ENCODE results near the gene PDGFRB. TPM values are rescaled to one million over a fixed set of nuclear protein-coding genes. Genes with fewer than 3 reads are reported as not detected.
A peak's percentile ranks its signal among the peaks of the same experiment; 100 is the strongest.

Gene PDGFRB
- total RNA-seq, 1 donor from 2014 or later: 86.6 TPM

DNA sequence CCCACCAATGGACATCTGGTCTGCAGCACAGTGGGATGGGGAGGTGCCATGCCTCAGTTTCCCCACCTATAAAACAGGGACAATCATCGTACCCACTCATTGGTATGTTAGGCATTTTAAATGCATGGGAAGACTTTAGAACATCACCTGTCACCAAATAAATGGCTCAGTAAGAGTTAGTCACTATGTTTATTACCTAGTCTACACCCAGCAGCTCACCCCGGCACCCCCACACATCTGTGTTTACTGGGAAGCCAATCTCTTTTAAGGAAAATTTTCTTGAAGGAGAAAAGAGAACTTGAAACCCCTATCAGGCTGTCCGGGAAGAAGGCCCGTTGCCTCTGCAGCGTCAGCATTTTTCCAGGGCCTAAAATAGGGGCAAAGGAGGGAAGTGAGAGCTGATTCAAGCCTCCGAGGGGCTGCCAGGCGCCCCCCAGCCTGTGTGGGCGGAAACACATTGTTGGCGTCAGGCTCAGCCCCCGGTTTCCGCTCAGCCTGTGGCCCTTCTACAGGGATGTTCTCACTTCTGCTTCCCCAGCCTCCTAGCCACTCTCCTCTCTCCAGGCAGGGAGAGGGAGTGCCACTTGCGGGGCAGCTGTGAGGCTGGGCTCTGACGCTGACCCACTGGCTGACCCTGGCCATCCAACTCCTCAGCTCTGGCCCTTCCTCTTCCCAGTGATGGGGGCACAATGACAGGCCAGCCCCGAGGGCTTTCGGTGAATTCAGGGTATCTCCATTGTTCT is 73.9 kb downstream of the PDGFRB start:
- Histone ChIP-seq H3K4me3 (ENCODE audit: low read length in 3 of 3) (no peak overlapping the region), H3K27ac (ENCODE audit: low read depth, low read length) (no peak overlapping the region), H3K9ac (ENCODE audit: low read depth in 1 of 3, low read length in 3 of 3) (peak overlapping the region in 2 of 3 donors; percentile 25 to 43), H3K4me1 (ENCODE audit: control insufficient read depth in 3 of 3, insufficient read depth in 3 of 3, low read length in 3 of 3) (peaks cover 0 to 6% (median 0%) of the 10 kb centered on the region in 3 donors), H3K27me3 (ENCODE audit: control insufficient read depth in 3 of 3, insufficient read depth in 3 of 3, low read length in 3 of 3) (peaks cover 0 to 8% (median 4%) of the 10 kb centered on the region in 3 donors), H3K9me3 (ENCODE audit: control insufficient read depth in 3 of 3, low read length in 3 of 3) (no peaks in the 10 kb centered on the region), H3K36me3 (ENCODE audit: control insufficient read depth in 3 of 3, insufficient read depth in 3 of 3, low read length in 3 of 3) (no peaks in the 10 kb centered on the region)

DNA sequence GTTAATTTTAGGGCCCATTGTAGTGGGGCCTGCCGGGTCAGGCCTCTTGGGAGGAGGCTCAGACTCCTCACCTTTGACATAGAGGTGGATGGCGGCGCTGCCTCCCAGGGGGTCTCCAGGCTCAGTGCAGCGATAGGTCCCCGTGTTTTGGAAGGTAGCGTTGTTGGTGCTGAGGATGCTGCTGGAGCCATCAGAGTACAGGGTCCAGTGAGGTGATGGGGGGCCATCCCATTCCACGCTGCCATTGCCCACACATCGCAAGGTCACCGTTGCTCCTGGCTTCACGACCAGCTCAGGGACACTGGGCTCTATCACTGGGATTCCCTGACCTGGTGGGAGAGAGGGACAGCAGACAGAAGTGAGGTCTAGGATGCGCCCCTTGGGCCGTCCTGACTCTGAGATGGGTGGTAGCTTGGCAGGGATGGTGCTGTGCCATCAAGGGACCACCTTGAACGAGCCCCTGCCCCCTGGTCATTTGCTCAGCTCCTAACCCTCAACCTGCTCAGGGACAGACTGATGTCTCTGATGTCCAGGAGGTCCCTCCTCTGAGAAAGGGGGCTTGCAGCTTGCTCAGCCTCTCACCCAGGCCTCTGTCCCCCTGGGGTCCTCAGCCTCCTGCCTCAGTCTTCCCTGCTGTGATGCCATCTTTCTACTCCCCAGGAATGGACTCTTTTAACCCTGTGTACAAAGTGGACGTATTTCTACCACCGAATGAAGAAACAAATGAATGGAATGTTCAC is 74.8 kb downstream of the PDGFRB start:
- Histone ChIP-seq H3K27me3 (ENCODE audit: control insufficient read depth in 3 of 3, insufficient read depth in 3 of 3, low read length in 3 of 3) (peaks cover 0 to 7% (median 0%) of the 10 kb centered on the region in 3 donors), H3K4me1 (ENCODE audit: control insufficient read depth in 3 of 3, insufficient read depth in 3 of 3, low read length in 3 of 3) (peaks cover 0 to 6% (median 0%) of the 10 kb centered on the region in 3 donors), H3K36me3 (ENCODE audit: control insufficient read depth in 3 of 3, insufficient read depth in 3 of 3, low read length in 3 of 3) (no peaks in the 10 kb centered on the region), H3K4me3 (ENCODE audit: low read length in 3 of 3) (no peak overlapping the region), H3K9ac (ENCODE audit: low read depth in 1 of 3, low read length in 3 of 3) (no peak overlapping the region), H3K9me3 (ENCODE audit: control insufficient read depth in 3 of 3, low read length in 3 of 3) (no peaks in the 10 kb centered on the region), H3K27ac (ENCODE audit: low read depth, low read length) (no peak overlapping the region)

DNA sequence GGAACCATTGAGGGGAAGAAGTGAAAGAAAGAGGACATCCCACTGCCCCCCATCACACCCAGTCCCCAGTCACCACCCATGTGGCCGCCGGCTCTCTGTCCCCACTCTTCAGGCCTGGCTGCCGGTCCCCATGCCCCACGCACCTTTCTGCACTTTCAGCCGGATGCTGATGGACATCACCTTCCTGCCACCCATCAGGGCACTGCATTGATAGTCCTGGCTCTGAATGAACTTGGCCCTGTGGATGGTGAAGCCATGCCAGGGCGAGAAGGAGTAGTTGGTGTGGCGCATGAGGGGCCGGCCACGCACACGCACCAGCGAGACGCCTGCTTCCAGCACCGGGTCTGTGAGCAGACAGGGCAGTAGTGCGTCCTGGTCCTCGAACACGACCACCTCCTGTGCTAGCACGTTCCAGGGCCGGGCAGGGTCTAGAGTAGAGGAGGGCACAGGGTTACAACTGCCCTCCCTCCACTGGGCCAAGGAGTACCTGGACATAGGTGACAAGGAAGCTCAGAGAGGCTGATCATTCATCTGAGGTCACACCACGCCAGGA is 75.7 kb downstream of the PDGFRB start:
- H3K27me3 ChIP-seq (ENCODE audit: control insufficient read depth in 3 of 3, insufficient read depth in 3 of 3, low read length in 3 of 3): no peaks in the 10 kb centered on the region
- H3K4me1 ChIP-seq (ENCODE audit: control insufficient read depth in 3 of 3, insufficient read depth in 3 of 3, low read length in 3 of 3): peaks cover 0 to 6% (median 0%) of the 10 kb centered on the region in 3 donors
- no peaks in the 10 kb centered on the region for H3K9me3 ChIP-seq (ENCODE audit: control insufficient read depth in 3 of 3, low read length in 3 of 3)
- no peak overlapping the region for H3K9ac ChIP-seq (ENCODE audit: low read depth in 1 of 3, low read length in 3 of 3)
- H3K4me3 ChIP-seq (ENCODE audit: low read length in 3 of 3): no peak overlapping the region
- no peaks in the 10 kb centered on the region for H3K36me3 ChIP-seq (ENCODE audit: control insufficient read depth in 3 of 3, insufficient read depth in 3 of 3, low read length in 3 of 3)
- no peak overlapping the region for H3K27ac ChIP-seq (ENCODE audit: low read depth, low read length)

DNA sequence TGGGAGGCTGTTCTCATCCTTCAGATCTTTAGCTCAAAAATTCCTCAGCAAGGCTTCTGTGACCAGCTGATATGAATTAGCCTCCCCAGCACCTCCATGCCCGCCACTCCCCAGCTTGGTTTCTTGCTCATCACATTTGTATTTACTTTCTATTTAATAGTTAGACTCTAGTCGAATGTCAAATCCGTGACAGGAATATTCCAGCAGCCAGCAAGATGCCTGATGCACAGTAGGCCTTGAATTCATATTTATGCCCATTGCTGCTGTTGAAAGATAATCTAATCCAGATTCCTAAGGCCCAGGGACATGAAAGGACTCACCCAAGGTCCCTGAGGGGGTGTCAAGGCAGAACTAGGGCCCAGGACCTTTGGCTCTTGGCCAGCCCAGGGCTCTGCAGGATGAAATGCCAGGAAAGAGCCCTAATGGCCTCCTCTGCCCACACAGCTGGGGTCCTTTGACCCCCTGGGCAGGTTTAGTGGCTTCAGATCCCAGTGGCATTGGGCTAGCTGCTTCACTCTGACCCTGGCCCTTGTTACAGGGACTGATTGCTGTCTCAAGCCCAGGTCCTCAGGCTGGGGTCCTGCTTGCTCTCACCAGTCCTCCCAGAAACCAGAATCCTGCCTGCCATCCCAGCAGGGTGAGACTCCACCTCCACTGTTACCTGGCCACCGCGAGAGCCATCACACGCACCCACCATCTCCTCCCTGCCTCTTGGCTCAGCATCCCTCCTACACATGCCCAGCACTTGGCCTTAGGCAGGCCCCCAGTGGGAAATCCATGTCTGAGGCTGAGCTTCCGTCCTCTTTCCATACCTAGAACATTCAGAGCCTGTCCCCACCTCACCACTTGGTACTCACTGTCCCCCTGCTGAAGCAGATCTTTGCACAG is 76.6 kb downstream of the PDGFRB start:
- no peaks in the 10 kb centered on the region for H3K36me3 ChIP-seq (ENCODE audit: control insufficient read depth in 3 of 3, insufficient read depth in 3 of 3, low read length in 3 of 3)
- H3K9me3 ChIP-seq (ENCODE audit: control insufficient read depth in 3 of 3, low read length in 3 of 3): no peaks in the 10 kb centered on the region
- no peak overlapping the region for H3K9ac ChIP-seq (ENCODE audit: low read depth in 1 of 3, low read length in 3 of 3)
- no peaks in the 10 kb centered on the region for H3K27me3 ChIP-seq (ENCODE audit: control insufficient read depth in 3 of 3, insufficient read depth in 3 of 3, low read length in 3 of 3)
- H3K4me1 ChIP-seq (ENCODE audit: control insufficient read depth in 3 of 3, insufficient read depth in 3 of 3, low read length in 3 of 3): peaks cover 0 to 6% (median 0%) of the 10 kb centered on the region in 3 donors
- H3K4me3 ChIP-seq (ENCODE audit: low read length in 3 of 3): no peak overlapping the region
- H3K27ac ChIP-seq (ENCODE audit: low read depth, low read length): no peak overlapping the region

DNA sequence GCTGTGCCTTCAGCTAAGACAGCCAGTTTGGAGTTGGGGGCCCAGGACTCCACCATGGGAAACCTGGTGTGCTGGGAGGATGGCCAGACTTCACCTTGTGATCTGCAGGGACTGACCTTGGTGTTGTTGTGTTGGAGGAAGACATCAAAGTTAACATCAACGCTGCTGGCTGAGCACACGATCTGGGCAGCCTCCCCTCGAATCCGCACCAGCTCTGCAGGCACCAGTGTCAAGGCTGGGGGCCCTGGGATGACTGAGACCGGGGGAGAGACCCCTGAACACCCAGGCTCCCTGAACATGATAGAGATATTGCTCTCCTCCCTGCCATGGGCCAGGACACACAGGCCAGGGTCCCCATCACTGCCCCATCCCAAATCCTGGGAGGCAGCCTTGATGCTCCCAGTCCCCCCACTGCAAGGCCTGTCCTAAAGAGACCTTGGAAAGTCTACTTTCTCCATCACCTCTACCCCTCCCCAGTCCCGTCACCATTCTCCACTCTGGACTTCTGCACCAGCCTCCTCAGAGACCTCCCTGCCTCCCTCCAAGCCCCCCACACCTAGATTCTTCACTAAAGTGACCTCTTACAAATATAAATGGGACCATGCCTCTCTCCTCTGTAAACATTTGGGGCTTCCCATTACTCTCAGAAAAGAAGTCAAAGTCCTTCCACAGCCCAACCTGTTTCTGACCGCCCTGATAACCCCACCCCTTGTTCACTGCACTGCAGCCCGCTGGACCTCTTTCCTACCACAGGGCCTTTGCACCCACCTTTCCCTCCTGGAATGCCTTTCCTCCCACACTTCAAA is 77.4 kb downstream of the PDGFRB start:
- peaks cover 0 to 6% (median 0%) of the 10 kb centered on the region in 3 donors for H3K4me1 ChIP-seq (ENCODE audit: control insufficient read depth in 3 of 3, insufficient read depth in 3 of 3, low read length in 3 of 3)
- H3K36me3 ChIP-seq (ENCODE audit: control insufficient read depth in 3 of 3, insufficient read depth in 3 of 3, low read length in 3 of 3): no peaks in the 10 kb centered on the region
- H3K27me3 ChIP-seq (ENCODE audit: control insufficient read depth in 3 of 3, insufficient read depth in 3 of 3, low read length in 3 of 3): no peaks in the 10 kb centered on the region
- H3K9me3 ChIP-seq (ENCODE audit: control insufficient read depth in 3 of 3, low read length in 3 of 3): peaks cover 0 to under 1% (median 0%) of the 10 kb centered on the region in 3 donors
- H3K27ac ChIP-seq (ENCODE audit: low read depth, low read length): no peak overlapping the region
- H3K9ac ChIP-seq (ENCODE audit: low read depth in 1 of 3, low read length in 3 of 3): no peak overlapping the region
- H3K4me3 ChIP-seq (ENCODE audit: low read length in 3 of 3): no peak overlapping the region

DNA sequence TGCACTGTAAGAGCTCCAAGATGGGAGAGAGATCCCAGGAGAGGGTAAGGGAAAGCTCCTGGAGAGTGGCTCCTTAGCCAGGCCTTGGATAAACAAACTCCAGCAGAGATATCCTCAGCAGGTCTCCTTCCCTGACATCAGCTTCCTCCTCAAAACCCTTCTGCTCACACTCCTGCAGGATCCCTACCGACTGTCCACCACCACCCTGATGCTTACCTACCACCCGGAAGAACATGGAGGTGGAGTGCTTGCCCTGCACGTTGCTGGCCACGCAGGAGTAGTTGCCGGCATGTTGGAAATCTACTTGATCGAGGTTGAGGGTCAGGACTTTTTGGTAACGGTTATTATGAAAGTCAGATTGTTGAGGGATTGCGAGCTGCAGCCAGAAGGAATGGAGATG is 78.6 kb downstream of the PDGFRB start:
- H3K4me1 ChIP-seq (ENCODE audit: control insufficient read depth in 3 of 3, insufficient read depth in 3 of 3, low read length in 3 of 3): peaks cover 0 to 6% (median 0%) of the 10 kb centered on the region in 3 donors
- no peak overlapping the region for H3K27ac ChIP-seq (ENCODE audit: low read depth, low read length)
- no peak overlapping the region for H3K4me3 ChIP-seq (ENCODE audit: low read length in 3 of 3)
- H3K9ac ChIP-seq (ENCODE audit: low read depth in 1 of 3, low read length in 3 of 3): no peak overlapping the region
- no peaks in the 10 kb centered on the region for H3K27me3 ChIP-seq (ENCODE audit: control insufficient read depth in 3 of 3, insufficient read depth in 3 of 3, low read length in 3 of 3)
- H3K36me3 ChIP-seq (ENCODE audit: control insufficient read depth in 3 of 3, insufficient read depth in 3 of 3, low read length in 3 of 3): no peaks in the 10 kb centered on the region
- H3K9me3 ChIP-seq (ENCODE audit: control insufficient read depth in 3 of 3, low read length in 3 of 3): peaks cover 0 to 2% (median 0%) of the 10 kb centered on the region in 3 donors

DNA sequence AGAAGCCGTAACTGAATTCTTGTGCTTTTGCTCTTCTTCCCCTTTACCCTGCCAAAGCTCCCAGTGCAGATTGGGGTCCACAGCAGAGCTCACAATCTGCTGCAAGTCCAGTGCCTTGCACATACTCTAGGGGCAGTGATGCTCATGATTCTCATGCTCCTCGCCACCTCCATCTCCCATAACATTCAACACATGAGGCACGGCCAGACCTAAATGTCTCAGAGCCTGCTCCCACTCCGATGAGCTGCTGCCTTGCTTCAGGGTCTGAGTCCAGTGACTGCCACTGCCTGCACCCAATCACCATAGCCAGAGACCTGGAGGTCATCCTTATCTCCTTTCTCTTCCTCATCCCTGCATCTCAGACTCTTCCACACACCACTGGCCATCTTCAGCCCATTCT is 79.8 kb downstream of the PDGFRB start:
- Histone ChIP-seq H3K27ac (ENCODE audit: low read depth, low read length) (no peak overlapping the region), H3K36me3 (ENCODE audit: control insufficient read depth in 3 of 3, insufficient read depth in 3 of 3, low read length in 3 of 3) (no peaks in the 10 kb centered on the region), H3K4me1 (ENCODE audit: control insufficient read depth in 3 of 3, insufficient read depth in 3 of 3, low read length in 3 of 3) (peaks cover 0 to 6% (median 0%) of the 10 kb centered on the region in 3 donors), H3K27me3 (ENCODE audit: control insufficient read depth in 3 of 3, insufficient read depth in 3 of 3, low read length in 3 of 3) (no peaks in the 10 kb centered on the region), H3K9me3 (ENCODE audit: control insufficient read depth in 3 of 3, low read length in 3 of 3) (peaks cover 0 to 2% (median 0%) of the 10 kb centered on the region in 3 donors), H3K4me3 (ENCODE audit: low read length in 3 of 3) (no peak overlapping the region), H3K9ac (ENCODE audit: low read depth in 1 of 3, low read length in 3 of 3) (no peak overlapping the region)

DNA sequence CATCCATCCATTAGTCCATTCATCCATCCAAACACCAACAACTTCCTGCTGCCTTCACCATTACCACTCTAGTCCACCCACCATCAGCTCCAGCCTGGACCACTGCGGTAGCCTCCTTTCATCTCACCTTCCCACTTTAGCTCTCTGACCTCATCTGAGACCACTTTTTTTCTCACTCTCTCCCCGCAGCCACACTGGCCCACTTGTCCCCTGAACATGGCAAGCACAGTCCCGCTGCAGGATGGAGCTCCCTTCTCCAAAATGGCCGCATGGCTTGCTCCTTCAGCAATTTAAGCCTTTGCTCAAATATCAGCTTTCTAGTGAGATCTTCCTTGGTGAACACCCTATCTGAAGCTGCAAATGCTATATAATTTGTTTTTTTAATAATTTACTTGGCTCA is 80.4 kb downstream of the PDGFRB start:
- H3K4me3 ChIP-seq (ENCODE audit: low read length in 3 of 3): no peak overlapping the region
- H3K36me3 ChIP-seq (ENCODE audit: control insufficient read depth in 3 of 3, insufficient read depth in 3 of 3, low read length in 3 of 3): no peaks in the 10 kb centered on the region
- H3K9ac ChIP-seq (ENCODE audit: low read depth in 1 of 3, low read length in 3 of 3): no peak overlapping the region
- no peak overlapping the region for H3K27ac ChIP-seq (ENCODE audit: low read depth, low read length)
- peaks cover 0 to 2% (median 0%) of the 10 kb centered on the region in 3 donors for H3K9me3 ChIP-seq (ENCODE audit: control insufficient read depth in 3 of 3, low read length in 3 of 3)
- H3K4me1 ChIP-seq (ENCODE audit: control insufficient read depth in 3 of 3, insufficient read depth in 3 of 3, low read length in 3 of 3): peaks cover 0 to 5% (median 0%) of the 10 kb centered on the region in 3 donors
- no peaks in the 10 kb centered on the region for H3K27me3 ChIP-seq (ENCODE audit: control insufficient read depth in 3 of 3, insufficient read depth in 3 of 3, low read length in 3 of 3)

DNA sequence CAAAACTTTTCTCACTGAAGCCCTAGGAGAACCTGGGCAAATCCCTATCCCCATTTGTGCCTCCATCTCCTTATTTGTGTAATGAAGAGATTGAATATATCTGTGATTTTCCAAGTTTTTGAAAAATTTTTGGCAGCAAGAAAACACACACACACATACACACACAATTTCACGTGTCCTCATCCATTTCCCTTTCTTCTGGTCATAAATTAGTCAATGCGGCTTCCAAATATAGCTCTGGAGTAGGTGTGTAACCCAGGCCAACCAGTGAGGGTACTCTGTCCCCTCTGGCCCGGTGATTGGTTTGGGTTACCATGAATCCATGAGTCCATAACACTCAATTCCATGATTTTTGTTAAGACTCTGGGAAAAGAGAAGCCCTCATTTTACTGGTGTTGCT is 82.0 kb downstream of the PDGFRB start:
- H3K4me3 ChIP-seq (ENCODE audit: low read length in 3 of 3): no peak overlapping the region

More for the DNA sequence above, 82.0 kb downstream of the PDGFRB start:
- Histone ChIP-seq H3K27me3 (ENCODE audit: control insufficient read depth in 3 of 3, insufficient read depth in 3 of 3, low read length in 3 of 3) (no peaks in the 10 kb centered on the region), H3K4me1 (ENCODE audit: control insufficient read depth in 3 of 3, insufficient read depth in 3 of 3, low read length in 3 of 3) (no peaks in the 10 kb centered on the region), H3K9ac (ENCODE audit: low read depth in 1 of 3, low read length in 3 of 3) (no peak overlapping the region), H3K27ac (ENCODE audit: low read depth, low read length) (no peak overlapping the region), H3K36me3 (ENCODE audit: control insufficient read depth in 3 of 3, insufficient read depth in 3 of 3, low read length in 3 of 3) (no peaks in the 10 kb centered on the region), H3K9me3 (ENCODE audit: control insufficient read depth in 3 of 3, low read length in 3 of 3) (peaks cover 0 to 2% (median 0%) of the 10 kb centered on the region in 3 donors)
